Measurements from ENCODE around the gene IL37.

Gene IL37

DNA sequence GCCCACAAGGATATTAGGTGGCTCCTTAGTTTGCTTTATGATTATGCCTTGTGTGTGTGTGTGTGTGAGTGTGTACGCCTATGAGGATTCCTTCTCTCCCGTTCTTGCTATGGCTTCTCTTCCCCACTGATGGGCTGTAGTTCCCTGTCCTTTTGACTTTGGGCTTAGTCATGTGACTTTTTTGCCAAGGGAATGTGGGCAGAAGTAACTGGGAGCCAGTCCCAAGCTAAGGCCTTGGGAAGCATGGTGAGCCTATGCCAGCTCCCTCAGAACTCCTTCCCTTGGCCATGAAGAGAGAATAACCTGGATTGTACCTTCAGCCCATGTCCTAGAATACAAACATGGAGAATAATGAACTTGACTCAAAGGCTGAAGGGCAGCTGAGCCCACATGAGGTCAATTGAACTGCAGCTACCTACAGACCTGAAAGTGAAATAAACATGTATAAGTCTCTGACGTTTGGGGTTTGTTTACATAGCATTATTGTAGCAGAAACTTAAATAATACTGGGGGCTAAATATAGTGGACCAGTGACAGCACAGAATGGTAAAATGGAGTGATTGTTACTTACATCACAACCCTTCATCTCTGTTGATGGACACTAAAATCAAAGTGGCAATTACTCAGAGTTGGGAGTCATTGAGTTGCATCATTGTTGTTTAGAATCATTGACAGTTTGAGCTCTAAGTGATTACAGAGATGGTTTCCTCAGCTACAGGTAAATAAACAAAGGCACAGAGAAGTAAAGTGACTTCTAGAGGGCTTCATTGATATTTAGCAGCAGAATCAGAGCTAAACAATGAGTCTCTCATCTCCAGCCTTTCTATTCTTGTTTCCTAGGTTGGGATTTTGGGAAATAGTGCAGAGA lies 51.6 kb downstream of the IL37 start:
- no peak for DNase-seq

GRCh38 chr2:112967023-112967422 lies 56.1 kb downstream of the IL37 start:
- no peak for DNase-seq

All from activated T-cell treated with anti-CD3 and anti-CD28 coated beads, Interleukin-2, amount 50 U/mL, for 1 hour (primary cell).